ENCODE measurements around the gene GFM1.

DNA sequence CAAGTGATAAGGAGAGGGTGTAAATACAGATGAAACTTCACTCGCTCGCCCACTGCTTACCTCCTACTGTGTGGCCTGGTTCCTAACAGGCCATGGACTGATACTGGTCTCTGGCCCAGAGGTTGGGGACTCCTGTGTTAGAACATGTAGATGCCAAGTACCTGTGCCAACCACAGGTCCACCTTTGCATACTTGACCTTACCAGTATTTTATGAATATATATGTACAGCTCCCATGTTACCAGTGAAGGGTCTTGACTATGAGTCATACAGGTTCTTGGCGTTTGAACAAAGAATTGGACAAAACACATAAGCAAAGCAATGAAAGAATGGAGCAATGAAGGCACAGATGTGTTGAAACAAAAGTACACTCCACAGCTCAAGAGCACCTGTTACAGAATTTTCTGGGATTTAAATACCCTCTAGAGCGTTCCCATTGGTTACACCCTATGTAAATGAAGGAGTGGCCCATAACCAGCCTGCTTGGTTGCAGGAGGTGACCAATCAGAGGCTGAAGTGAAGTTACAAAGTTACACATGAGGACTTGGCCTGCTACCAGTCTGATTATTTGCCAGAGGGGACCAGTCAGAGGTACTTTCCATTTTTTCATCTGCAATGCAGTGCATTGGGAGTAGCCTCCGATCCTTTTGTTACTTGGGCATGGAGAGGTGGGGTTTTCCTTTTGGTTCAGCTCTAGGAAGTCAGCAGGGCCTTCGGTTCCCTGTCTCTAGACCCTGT, 1.7 kb upstream of the GFM1 start:
- no peak for TF ChIP-seq POLR2AphosphoS5 (IDR thresholded peaks at IDR 0.05)
- TF ChIP-seq CTCF (IDR thresholded peaks at IDR 0.05), result no peak
- TF ChIP-seq EP300 (IDR thresholded peaks at IDR 0.05; ENCODE audit: low read depth), result no peak
- TF ChIP-seq POLR2A (IDR thresholded peaks at IDR 0.05), result no peak

All from transverse colon (tissue), 4 donors.